Vagina (tissue), 2 donors: Measurements from ENCODE around the gene MAST4. TPM values are rescaled to one million over a fixed set of nuclear protein-coding genes. Genes with fewer than 3 reads are reported as not detected.
"Not testable (repeated sequence)": the region's sequence is repeated elsewhere in the genome, so short reads cannot be mapped to it uniquely, and the experiment has no call there.

Experiments
- DNase-seq, 2 donors: peaks; one replicate each; pipeline ENCODE4 v3.0.0-alpha.2; 2017; ENCODE audit errors: extremely low spot score in 2 of 2
- H3K27ac ChIP-seq: fragments of 200-600 bp; sonication (generic); one replicate; pipeline ENCODE4 v1.5.1; 2019
- H3K27me3 ChIP-seq: fragments of 200-600 bp; sonication (generic); one replicate; pipeline ENCODE4 v1.5.1; 2019
- H3K36me3 ChIP-seq, 2 donors: fragments of 200-600 bp; sonication (generic); one replicate each; pipeline ENCODE4 v1.5.1; 2017 to 2019
- H3K4me1 ChIP-seq: fragments of 200-600 bp; sonication (generic); one replicate; pipeline ENCODE4 v1.5.1; 2019
- H3K4me3 ChIP-seq, 2 donors: fragments of 200-600 bp; sonication (generic); 1 replicate in 1 of 2; 2 replicates in 1 of 2; pipeline ENCODE4 v1.5.1; 2016 to 2019
- H3K9me3 ChIP-seq: fragments of 200-600 bp; sonication (generic); one replicate; pipeline ENCODE4 v1.5.1; 2019
- POLR2A ChIP-seq, 2 donors: fragments of 450-650 bp; IDR thresholded peaks; one replicate each; pipeline ENCODE4 v1.6.1; 2017; ENCODE audit warnings: antibody characterized with exemption in 2 of 2, mild to moderate bottlenecking in 2 of 2, moderate library complexity in 2 of 2
- POLR2AphosphoS5 ChIP-seq, 2 donors: sonication (generic); formaldehyde crosslinking; IDR thresholded peaks; one replicate each; pipeline ENCODE4 v1.9.0; 2017; ENCODE audit warnings: antibody characterized with exemption in 2 of 2, mild to moderate bottlenecking in 2 of 2, low read depth in 1 of 2; ENCODE audit not compliant: insufficient read depth in 1 of 2
- intact Hi-C: fragments of 100-400 bp; cut with DNase I; formaldehyde crosslinking; loops from one replicate; pipeline ENCODE4 v1.15.1; 2023
- total RNA-seq: library from RNA; depleted of rRNA; stranded (reverse); fragments of >200 nt; gene quantifications from one replicate; pipeline ENCODE4 v1.2.3, GENCODE V29; 2016
- TF ChIP-seq, protein P1 (sequence below), 3 experiments: fragments of 450-650 bp in 2 of 3; fragments of 200-600 bp in 1 of 3; sonication (generic) in 1 of 3; IDR thresholded peaks; one replicate each; pipeline ENCODE4 v1.5.1; 2017 to 2019; ENCODE audit warnings: antibody characterized with exemption in 3 of 3, mild to moderate bottlenecking in 2 of 3, moderate library complexity in 2 of 3

Gene MAST4
- total RNA-seq, 1 donor from 2014 or later, result 85.9 TPM

DNA sequence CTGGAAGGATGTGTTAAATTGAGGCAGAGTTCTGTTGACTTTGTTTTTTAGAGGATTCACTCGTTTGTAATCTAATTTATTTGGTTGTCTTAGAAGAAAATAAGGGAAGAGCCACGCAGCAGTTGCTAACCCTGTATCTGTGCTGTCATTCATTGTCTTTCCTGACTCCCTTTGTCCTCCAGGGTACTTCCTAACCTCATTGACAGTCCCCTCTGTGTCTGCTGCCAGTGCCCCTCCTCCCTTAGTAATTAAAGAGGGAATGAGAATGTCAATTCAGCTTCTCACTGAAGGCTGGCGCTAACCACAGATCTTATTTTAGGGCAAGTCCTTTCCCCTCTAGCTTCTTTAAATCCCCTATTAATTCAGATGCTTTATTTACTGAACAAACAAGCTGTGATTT is 84.0 kb downstream of the MAST4 start:
- Histone ChIP-seq H3K27ac (no peak overlapping the region), H3K36me3 (no peaks in the 10 kb centered on the region), H3K4me3 (no peak overlapping the region), H3K27me3 (no peaks in the 10 kb centered on the region), H3K9me3 (no peaks in the 10 kb centered on the region), H3K4me1 (no peaks in the 10 kb centered on the region)
- intact Hi-C loops, result no loop called here
- no peak for DNase-seq
- TF ChIP-seq POLR2AphosphoS5 (IDR thresholded peaks at IDR 0.05; ENCODE audit: insufficient read depth in 1 of 2, low read depth in 1 of 2) (no peak), POLR2A (IDR thresholded peaks at IDR 0.05) (no peak)
- TF ChIP-seq, protein P1, sequence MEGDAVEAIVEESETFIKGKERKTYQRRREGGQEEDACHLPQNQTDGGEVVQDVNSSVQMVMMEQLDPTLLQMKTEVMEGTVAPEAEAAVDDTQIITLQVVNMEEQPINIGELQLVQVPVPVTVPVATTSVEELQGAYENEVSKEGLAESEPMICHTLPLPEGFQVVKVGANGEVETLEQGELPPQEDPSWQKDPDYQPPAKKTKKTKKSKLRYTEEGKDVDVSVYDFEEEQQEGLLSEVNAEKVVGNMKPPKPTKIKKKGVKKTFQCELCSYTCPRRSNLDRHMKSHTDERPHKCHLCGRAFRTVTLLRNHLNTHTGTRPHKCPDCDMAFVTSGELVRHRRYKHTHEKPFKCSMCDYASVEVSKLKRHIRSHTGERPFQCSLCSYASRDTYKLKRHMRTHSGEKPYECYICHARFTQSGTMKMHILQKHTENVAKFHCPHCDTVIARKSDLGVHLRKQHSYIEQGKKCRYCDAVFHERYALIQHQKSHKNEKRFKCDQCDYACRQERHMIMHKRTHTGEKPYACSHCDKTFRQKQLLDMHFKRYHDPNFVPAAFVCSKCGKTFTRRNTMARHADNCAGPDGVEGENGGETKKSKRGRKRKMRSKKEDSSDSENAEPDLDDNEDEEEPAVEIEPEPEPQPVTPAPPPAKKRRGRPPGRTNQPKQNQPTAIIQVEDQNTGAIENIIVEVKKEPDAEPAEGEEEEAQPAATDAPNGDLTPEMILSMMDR (IDR thresholded peaks at IDR 0.05), result no peak

DNA sequence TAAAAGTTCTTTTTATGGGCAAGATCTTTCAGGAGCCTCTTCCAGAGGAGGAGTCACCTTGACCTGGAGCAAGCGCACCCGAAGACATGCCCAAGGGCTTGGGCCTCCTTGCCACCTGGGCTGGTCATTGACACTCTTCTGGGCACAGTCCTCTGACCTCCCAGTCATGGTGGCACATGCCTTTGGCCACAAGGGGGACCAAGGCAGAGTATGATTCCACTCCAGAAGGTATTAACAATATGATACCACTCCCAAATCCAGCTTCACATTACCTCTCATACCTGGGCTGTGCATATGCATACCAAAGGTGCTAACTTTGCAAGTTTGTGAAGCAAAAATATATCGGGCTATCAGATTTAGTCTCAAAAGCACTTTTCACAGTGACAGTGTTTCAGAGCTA is 84.6 kb downstream of the MAST4 start:
- Histone ChIP-seq H3K9me3 (no peaks in the 10 kb centered on the region), H3K27ac (no peak overlapping the region), H3K36me3 (no peaks in the 10 kb centered on the region), H3K4me3 (no peak overlapping the region), H3K27me3 (no peaks in the 10 kb centered on the region), H3K4me1 (no peaks in the 10 kb centered on the region)
- TF ChIP-seq, protein P1 (IDR thresholded peaks at IDR 0.05), result no peak
- no peak for TF ChIP-seq POLR2A (IDR thresholded peaks at IDR 0.05)
- no peak for TF ChIP-seq POLR2AphosphoS5 (IDR thresholded peaks at IDR 0.05; ENCODE audit: insufficient read depth in 1 of 2, low read depth in 1 of 2)
- no peak for DNase-seq
- intact Hi-C loops, result no loop called here

DNA sequence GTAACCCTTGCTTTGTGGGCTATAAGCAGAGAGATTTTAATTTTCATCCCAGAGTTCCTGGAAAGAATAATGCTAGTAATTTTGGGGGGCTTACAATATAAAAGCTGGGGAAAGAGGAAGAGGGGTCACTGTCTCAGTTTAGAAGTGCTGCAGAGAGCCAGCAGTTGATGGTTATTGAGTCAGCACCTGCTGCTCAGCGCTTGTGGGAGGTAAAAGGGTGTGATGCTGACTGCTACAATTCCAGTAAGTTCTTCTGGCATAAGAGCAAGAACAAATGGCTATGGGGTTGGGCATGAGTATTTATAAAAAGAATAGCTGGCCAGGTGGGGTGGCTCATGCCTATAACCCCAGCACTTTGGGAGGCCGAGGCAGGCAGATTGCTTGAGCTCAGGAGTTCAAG is 88.5 kb downstream of the MAST4 start:
- H3K9me3 ChIP-seq, result no peaks in the 10 kb centered on the region
- intact Hi-C loops, result no loop called here
- TF ChIP-seq, protein P1 (IDR thresholded peaks at IDR 0.05), result no peak
- TF ChIP-seq POLR2A (IDR thresholded peaks at IDR 0.05) (no peak), POLR2AphosphoS5 (IDR thresholded peaks at IDR 0.05; ENCODE audit: insufficient read depth in 1 of 2, low read depth in 1 of 2) (no peak)

DNA sequence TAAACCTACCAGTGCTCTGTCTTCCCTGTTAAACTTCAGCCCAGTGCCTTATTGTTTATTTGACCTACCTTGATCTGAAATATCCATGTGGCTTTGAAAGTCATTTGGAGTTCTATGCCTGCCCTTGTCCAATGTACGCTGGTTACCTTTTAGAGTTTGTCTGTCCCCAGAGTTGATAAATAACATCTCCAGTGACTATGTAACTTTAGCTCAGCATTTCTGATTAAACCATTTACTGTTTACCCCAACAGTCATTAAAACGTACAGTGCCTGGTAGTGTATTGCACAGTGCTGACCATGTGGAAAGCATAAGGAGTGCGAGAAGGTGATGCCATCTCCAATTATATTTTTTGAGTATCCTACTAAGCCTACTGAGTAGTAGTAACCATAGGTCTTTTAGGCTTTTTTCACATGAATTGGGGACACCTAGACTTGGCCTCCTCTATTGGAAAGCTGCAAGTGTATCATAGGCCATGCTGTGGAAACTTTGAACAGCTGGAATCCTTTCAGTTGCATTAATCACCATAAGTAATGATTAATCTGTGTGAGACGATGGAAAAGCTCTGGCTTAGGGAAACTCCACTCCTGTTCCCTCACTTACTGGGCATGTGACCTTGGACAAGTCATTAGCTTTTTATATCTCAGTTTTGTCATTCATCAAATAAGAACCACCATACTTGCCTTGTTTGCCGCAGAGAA is 93.5 kb downstream of the MAST4 start:
- H3K9me3 ChIP-seq, result no peaks in the 10 kb centered on the region
- TF ChIP-seq POLR2A (IDR thresholded peaks at IDR 0.05), result no peak
- TF ChIP-seq, protein P1 (IDR thresholded peaks at IDR 0.05), result no peak
- no peak for TF ChIP-seq POLR2AphosphoS5 (IDR thresholded peaks at IDR 0.05; ENCODE audit: insufficient read depth in 1 of 2, low read depth in 1 of 2)
- H3K27ac ChIP-seq, result no peak overlapping the region
- no peaks in the 10 kb centered on the region for H3K4me1 ChIP-seq
- no peak for DNase-seq
- intact Hi-C loops, result no loop called here
- no peak overlapping the region for H3K4me3 ChIP-seq
- H3K27me3 ChIP-seq, result no peaks in the 10 kb centered on the region
- H3K36me3 ChIP-seq, result no peaks in the 10 kb centered on the region

More for the DNA sequence above, 88.5 kb downstream of the MAST4 start:
- no peak for DNase-seq
- Histone ChIP-seq H3K4me1 (no peaks in the 10 kb centered on the region), H3K27ac (no peak overlapping the region), H3K4me3 (no peak overlapping the region), H3K36me3 (no peaks in the 10 kb centered on the region), H3K27me3 (no peaks in the 10 kb centered on the region)

DNA sequence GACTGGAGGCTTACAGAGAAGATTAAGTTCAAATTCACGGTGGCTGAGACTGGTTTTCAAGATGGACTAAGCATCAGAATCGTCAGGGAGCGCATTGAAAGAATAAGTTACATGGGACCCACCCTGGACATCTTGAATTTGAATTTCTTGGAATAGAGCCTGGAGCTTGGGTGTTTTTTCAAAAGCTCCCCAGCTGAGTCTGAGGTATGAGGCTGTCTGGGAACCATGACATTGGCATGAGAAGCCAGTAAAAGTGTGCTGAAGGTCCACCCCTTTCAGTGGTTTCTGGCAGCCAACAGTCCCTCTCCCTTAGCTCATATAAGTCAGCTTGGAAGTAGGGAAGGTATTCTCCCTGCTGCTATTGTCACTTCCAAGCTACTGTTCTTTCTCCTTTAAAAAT is 97.8 kb downstream of the MAST4 start:
- no peaks in the 10 kb centered on the region for H3K9me3 ChIP-seq
- H3K4me3 ChIP-seq, result no peak overlapping the region
- no peaks in the 10 kb centered on the region for H3K4me1 ChIP-seq
- TF ChIP-seq POLR2AphosphoS5 (IDR thresholded peaks at IDR 0.05; ENCODE audit: insufficient read depth in 1 of 2, low read depth in 1 of 2) (no peak), POLR2A (IDR thresholded peaks at IDR 0.05) (no peak)
- TF ChIP-seq, protein P1 (IDR thresholded peaks at IDR 0.05), result no peak
- no peak for DNase-seq
- H3K36me3 ChIP-seq, result no peaks in the 10 kb centered on the region
- no peaks in the 10 kb centered on the region for H3K27me3 ChIP-seq
- intact Hi-C loops, result no loop called here
- no peak overlapping the region for H3K27ac ChIP-seq

- H3K4me1 ChIP-seq, DNase-seq, H3K27me3 ChIP-seq, H3K9me3 ChIP-seq, intact Hi-C loops, H3K27ac ChIP-seq, H3K36me3 ChIP-seq, H3K4me3 ChIP-seq: not testable (repeated sequence)
Observed at GRCh38 chr5:66695840-66696239, 99.6 kb downstream of the MAST4 start.
